Testis (tissue), 3 donors: ENCODE data around the gene KCNQ1OT1. TPM values are rescaled to one million over a fixed set of nuclear protein-coding genes. Genes with fewer than 3 reads are reported as not detected.

Experiments
- DNase-seq: peaks from one replicate; pipeline ENCODE4 v3.0.0-alpha.2; 2019
- H3K27ac ChIP-seq, 2 donors: fragments of 200-600 bp; sonication (generic); one replicate each; pipeline ENCODE4 v1.5.1; 2019
- H3K27me3 ChIP-seq: fragments of 200-600 bp; sonication (generic); one replicate; pipeline ENCODE4 v1.5.1; 2019
- H3K36me3 ChIP-seq: fragments of 200-600 bp; sonication (generic); one replicate; pipeline ENCODE4 v1.5.1; 2017; ENCODE audit warnings: low read depth; ENCODE audit errors: missing control alignments
- H3K4me1 ChIP-seq: fragments of 200-600 bp; sonication (generic); one replicate; pipeline ENCODE4 v1.5.1; 2019
- H3K4me3 ChIP-seq, 2 donors: fragments of 200-600 bp; sonication (generic); one replicate each; pipeline ENCODE4 v1.5.1; 2017 to 2019
- H3K9me3 ChIP-seq: fragments of 200-600 bp; sonication (generic); one replicate; pipeline ENCODE4 v1.5.1; 2017
- CTCF ChIP-seq, 3 experiments: fragments of 450-650 bp in 2 of 3; fragments of 200-600 bp in 1 of 3; sonication (generic) in 1 of 3; IDR thresholded peaks; one replicate each; pipeline ENCODE4 v1.5.1; 2016 to 2019; ENCODE audit warnings: antibody characterized with exemption in 3 of 3, mild to moderate bottlenecking in 2 of 3, moderate library complexity in 1 of 3
- POLR2A ChIP-seq: fragments of 450-650 bp; IDR thresholded peaks from one replicate; pipeline ENCODE4 v1.6.1; 2017; ENCODE audit warnings: antibody characterized with exemption, mild to moderate bottlenecking, moderate library complexity
- WGBS, 2 donors: methylation state at CpG; one replicate each; pipeline ENCODE4 v1.1.5; 2018; 5-methylcytosine and 5-hydroxymethylcytosine counted together
- intact Hi-C: fragments of 100-400 bp; cut with DNase I; formaldehyde crosslinking; loops from one replicate; pipeline ENCODE4 v1.15.1; 2023; ENCODE audit warnings: low total_unique reads
- polyA plus RNA-seq: library from polyadenylated mRNA; stranded (reverse); fragments of 350-450 nt; fragmentation: Illumina TruSeq; extraction: RNeasy Lipid Tissue Mini Kit (QIAGEN cat#74804); gene quantifications from one replicate; pipeline ENCODE4 v1.2.3, GENCODE V29; 2014; ENCODE audit warnings: low read depth, low replicate concordance; ENCODE audit not compliant: insufficient read depth
- total RNA-seq, 2 donors: library from RNA; depleted of rRNA; stranded (reverse); fragments of >200 nt; gene quantifications; one replicate each; pipeline ENCODE4 v1.2.3, GENCODE V29; 2016

KCNQ1OT1 gene
- total and polyA plus RNA-seq, 3 donors from 2014 or later, result 0.20 to 5.9 (median 4.0) TPM

DNA sequence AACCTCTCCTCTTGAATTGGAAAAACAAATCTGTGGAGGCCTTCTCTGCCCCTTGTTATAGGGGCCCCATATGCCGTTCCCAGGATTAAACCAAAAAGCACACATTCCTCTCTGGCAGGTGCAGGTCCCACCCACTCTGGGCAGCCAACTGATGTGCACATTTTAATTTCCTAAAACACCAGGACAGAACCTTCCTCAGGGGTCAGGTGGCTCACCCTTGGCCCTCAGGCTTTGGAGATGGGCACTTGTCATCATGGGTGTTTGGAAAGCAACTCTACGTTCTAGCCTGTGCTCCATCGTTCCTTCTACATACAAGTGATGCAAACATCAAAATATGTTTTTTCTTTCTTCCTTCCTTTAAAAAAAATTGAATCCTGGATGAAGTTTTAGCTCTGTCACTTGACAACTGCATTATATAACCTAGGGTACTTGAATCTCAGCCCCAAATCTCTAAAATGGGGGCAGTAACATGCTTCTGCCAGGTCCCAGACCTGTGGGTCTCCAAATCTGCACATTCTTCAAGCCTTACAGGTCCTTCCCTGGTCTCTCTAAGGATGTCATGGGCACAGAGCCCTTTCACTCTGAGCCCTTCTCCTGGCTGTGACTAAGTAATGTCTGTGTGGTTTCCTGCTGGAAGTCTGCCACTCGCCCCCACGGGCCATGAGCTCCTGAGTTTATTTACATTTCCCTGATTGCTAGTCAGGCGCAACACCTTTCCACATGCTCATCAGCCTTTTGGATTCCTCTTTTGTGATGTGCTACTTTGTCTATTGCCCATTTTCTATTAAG, 43.8 kb downstream of the KCNQ1OT1 start:
- DNase-seq, result no peak
- intact Hi-C loops, result no loop called here
- no peak overlapping the region for H3K27ac ChIP-seq
- no peaks in the 10 kb centered on the region for H3K4me1 ChIP-seq
- no peaks in the 10 kb centered on the region for H3K36me3 ChIP-seq
- no peak overlapping the region for H3K4me3 ChIP-seq
- TF ChIP-seq CTCF (IDR thresholded peaks at IDR 0.05), result no peak
- TF ChIP-seq POLR2A, result no peak
- no peaks in the 10 kb centered on the region for H3K9me3 ChIP-seq
- WGBS, 2 donors, result 77 to 81% methylated on average over 6 of the region's 6 CpGs
- no peaks in the 10 kb centered on the region for H3K27me3 ChIP-seq

GRCh38 chr11:2655016-2655719, 44.6 kb downstream of the KCNQ1OT1 start:
- H3K27ac ChIP-seq, result no peak overlapping the region
- H3K9me3 ChIP-seq, result no peaks in the 10 kb centered on the region
- H3K27me3 ChIP-seq, result no peaks in the 10 kb centered on the region
- intact Hi-C loops, result no loop called here
- no peak for DNase-seq
- WGBS, 2 donors, result 88% methylated on average over 6 of the region's 6 CpGs
- TF ChIP-seq POLR2A (no peak), CTCF (IDR thresholded peaks at IDR 0.05) (no peak)
- H3K36me3 ChIP-seq, result no peaks in the 10 kb centered on the region
- H3K4me1 ChIP-seq, result no peaks in the 10 kb centered on the region
- H3K4me3 ChIP-seq, result no peak overlapping the region

DNA sequence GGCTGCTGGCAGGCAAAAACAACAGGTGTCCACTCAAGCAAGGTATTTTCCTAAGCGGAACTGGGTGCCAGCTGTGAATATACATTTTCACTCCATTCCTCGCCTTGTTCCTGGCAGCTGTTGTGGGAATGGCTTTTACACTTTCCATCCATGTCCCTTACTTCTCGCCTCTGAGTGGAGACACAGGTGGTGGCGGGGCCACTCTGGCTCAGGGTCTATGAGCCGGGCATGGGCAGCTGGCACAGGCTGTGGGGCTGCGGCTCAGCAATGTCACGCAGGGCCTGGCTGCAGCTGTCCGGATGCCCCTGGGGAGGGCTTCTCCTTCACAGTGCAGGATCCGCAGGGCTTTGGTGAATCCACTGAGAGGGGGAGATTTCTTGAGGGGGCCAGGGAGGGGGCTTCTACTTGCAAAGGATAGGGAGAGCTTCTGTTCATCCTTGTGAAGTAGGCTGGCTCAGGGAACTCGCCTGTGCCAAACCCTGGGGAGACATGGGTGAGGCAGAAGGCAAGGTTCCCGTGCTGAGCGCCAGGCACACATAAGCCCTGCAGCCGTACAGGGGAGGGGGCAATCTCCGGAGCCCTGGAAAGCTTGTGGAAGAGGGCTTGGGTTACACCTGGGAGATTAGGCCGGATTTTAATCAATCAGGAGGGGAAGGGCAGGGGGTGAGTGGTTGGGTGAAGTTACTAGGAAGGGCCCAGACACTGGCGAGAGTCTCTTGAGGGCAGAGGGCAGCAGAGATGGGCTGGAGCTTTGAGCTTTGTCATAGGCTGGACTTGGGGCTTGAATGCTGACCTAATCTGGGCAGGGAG, 45.7 kb downstream of the KCNQ1OT1 start:
- WGBS, 2 donors, result 94 to 96% methylated on average over 14 to 16 of the region's 16 CpGs
- no peak for DNase-seq
- H3K9me3 ChIP-seq, result no peaks in the 10 kb centered on the region
- H3K27ac ChIP-seq, result no peak overlapping the region
- H3K27me3 ChIP-seq, result no peaks in the 10 kb centered on the region
- no peaks in the 10 kb centered on the region for H3K4me1 ChIP-seq
- no peak for TF ChIP-seq CTCF (IDR thresholded peaks at IDR 0.05)
- TF ChIP-seq POLR2A, result no peak
- H3K4me3 ChIP-seq, result no peak overlapping the region
- no peaks in the 10 kb centered on the region for H3K36me3 ChIP-seq
- intact Hi-C loops, result no loop called here

GRCh38 chr11:2653198-2653551, 46.6 kb downstream of the KCNQ1OT1 start:
- no peaks in the 10 kb centered on the region for H3K9me3 ChIP-seq
- WGBS, 2 donors, result 59 to 92% methylated on average over 1 of the region's 1 CpG
- no peaks in the 10 kb centered on the region for H3K4me1 ChIP-seq
- TF ChIP-seq CTCF (IDR thresholded peaks at IDR 0.05), result no peak
- TF ChIP-seq POLR2A, result no peak
- intact Hi-C loops, result no loop called here
- H3K36me3 ChIP-seq, result no peaks in the 10 kb centered on the region
- H3K27me3 ChIP-seq, result no peaks in the 10 kb centered on the region
- H3K4me3 ChIP-seq, result no peak overlapping the region
- no peak overlapping the region for H3K27ac ChIP-seq
- DNase-seq, result no peak
